Measurements from ENCODE around the gene PBX3.

The PBX3 gene

GRCh38 chr9:125911861-125912644, 164.9 kb downstream of the PBX3 start:
- no peak for DNase-seq

GRCh38 chr9:125912667-125913066, 165.5 kb downstream of the PBX3 start:
- DNase-seq = no peak

- DNase-seq = no peak
These were observed 166.4 kb downstream of the PBX3 start for GRCh38 chr9:125913551-125913950.

GRCh38 chr9:125914411-125914810, 167.2 kb downstream of the PBX3 start:
- no peak for DNase-seq

- no peak for DNase-seq
These were observed 168.4 kb downstream of the PBX3 start for GRCh38 chr9:125915606-125916005.

- no peak for DNase-seq
These were observed 172.4 kb downstream of the PBX3 start for GRCh38 chr9:125919565-125919964.

GRCh38 chr9:125920402-125920801, 173.2 kb downstream of the PBX3 start:
- DNase-seq = no peak

- DNase-seq = no peak
These were observed 175.7 kb downstream of the PBX3 start for GRCh38 chr9:125922854-125923253.

- no peak for DNase-seq
These were observed 177.2 kb downstream of the PBX3 start for GRCh38 chr9:125924351-125924750.

GRCh38 chr9:125926936-125927335, 179.8 kb downstream of the PBX3 start:
- DNase-seq = no peak

GRCh38 chr9:125929846-125930245, 182.7 kb downstream of the PBX3 start:
- DNase-seq = no peak

- DNase-seq = no peak
These were observed 184.0 kb downstream of the PBX3 start for GRCh38 chr9:125931211-125931610.

GRCh38 chr9:125932012-125932411, 184.8 kb downstream of the PBX3 start:
- no peak for DNase-seq

GRCh38 chr9:125932746-125933455, 185.7 kb downstream of the PBX3 start:
- no peak for DNase-seq

GRCh38 chr9:125942125-125942524, 195.0 kb downstream of the PBX3 start:
- DNase-seq = no peak

- no peak for DNase-seq
These were observed 196.7 kb downstream of the PBX3 start for GRCh38 chr9:125943831-125944230.

- DNase-seq = no peak
These were observed 199.2 kb downstream of the PBX3 start for GRCh38 chr9:125946397-125946796.

- DNase-seq = no peak
These were observed 201.9 kb downstream of the PBX3 start for GRCh38 chr9:125948887-125949596.

GRCh38 chr9:125949703-125950460, 202.7 kb downstream of the PBX3 start:
- DNase-seq = no peak

- no peak for DNase-seq
These were observed 203.8 kb downstream of the PBX3 start for GRCh38 chr9:125950880-125951471.

- no peak for DNase-seq
These were observed 206.3 kb downstream of the PBX3 start for GRCh38 chr9:125953314-125954019.

- DNase-seq = no peak
These were observed 208.9 kb downstream of the PBX3 start for GRCh38 chr9:125956102-125956501.

Data from 8988T (cell line).